Activated T-helper 17 cell treated with anti-CD3 and anti-CD28 coated beads, Interleukin-2, amount 50 U/mL, for 72 hours (primary cell): ENCODE results near the gene NEGR1. TPM values are rescaled to one million over a fixed set of nuclear protein-coding genes. Genes with fewer than 3 reads are reported as not detected.

Source experiments
- ATAC-seq: fragments of 150-1000 bp; cut with Tn5 transposase; replicated peaks from 2 replicates; pipeline ENCODE4 v1.10.0; 2021; ENCODE audit warnings: mild to moderate bottlenecking, moderate library complexity
- H3K27ac Mint-ChIP-seq: one replicate; pipeline ENCODE4 v1.8.0; 2022; ENCODE audit warnings: mixed read lengths
- H3K27me3 Mint-ChIP-seq: one replicate; pipeline ENCODE4 v1.8.0; 2022; ENCODE audit warnings: mixed read lengths
- H3K36me3 Mint-ChIP-seq: one replicate; pipeline ENCODE4 v1.8.0; 2022; ENCODE audit warnings: low read depth, mild to moderate bottlenecking, mixed read lengths
- H3K4me1 Mint-ChIP-seq: one replicate; pipeline ENCODE4 v1.8.0; 2022; ENCODE audit warnings: mixed read lengths
- H3K4me3 Mint-ChIP-seq: one replicate; pipeline ENCODE4 v1.8.0; 2022; ENCODE audit warnings: mild to moderate bottlenecking, mixed read lengths
- H3K9me3 Mint-ChIP-seq: one replicate; pipeline ENCODE4 v1.8.0; 2022; ENCODE audit warnings: mixed read lengths
- total RNA-seq, 2 donors: library from RNA; stranded (reverse); gene quantifications; one replicate each; pipeline ENCODE4 v1.2.3, GENCODE V29; 2022

NEGR1 gene
- total RNA-seq, 2 donors from 2014 or later = not detected

GRCh38 chr1:72117621-72118020 lies 164.7 kb downstream of the NEGR1 start:
- H3K9me3 Mint-ChIP-seq = peaks cover 3% of the 10 kb centered on the region
- no peak for ATAC-seq
- no peaks in the 10 kb centered on the region for H3K27me3 Mint-ChIP-seq
- no peak overlapping the region for H3K4me3 Mint-ChIP-seq
- no peaks in the 10 kb centered on the region for H3K36me3 Mint-ChIP-seq
- H3K27ac Mint-ChIP-seq = no peak overlapping the region
- no peaks in the 10 kb centered on the region for H3K4me1 Mint-ChIP-seq

GRCh38 chr1:72115290-72115689 lies 167.0 kb downstream of the NEGR1 start:
- Mint-ChIP-seq H3K9me3 (peaks cover 3% of the 10 kb centered on the region), H3K27me3 (no peaks in the 10 kb centered on the region), H3K27ac (no peak overlapping the region), H3K4me1 (no peaks in the 10 kb centered on the region), H3K36me3 (no peaks in the 10 kb centered on the region), H3K4me3 (no peak overlapping the region)
- ATAC-seq = no peak

GRCh38 chr1:72111662-72112061 lies 170.7 kb downstream of the NEGR1 start:
- no peak overlapping the region for H3K27ac Mint-ChIP-seq
- no peaks in the 10 kb centered on the region for H3K9me3 Mint-ChIP-seq
- no peak overlapping the region for H3K4me3 Mint-ChIP-seq
- H3K36me3 Mint-ChIP-seq = no peaks in the 10 kb centered on the region
- no peaks in the 10 kb centered on the region for H3K27me3 Mint-ChIP-seq
- H3K4me1 Mint-ChIP-seq = no peaks in the 10 kb centered on the region
- ATAC-seq = no peak

GRCh38 chr1:72109916-72110315 lies 172.4 kb downstream of the NEGR1 start:
- H3K27ac Mint-ChIP-seq = no peak overlapping the region
- no peaks in the 10 kb centered on the region for H3K9me3 Mint-ChIP-seq
- no peaks in the 10 kb centered on the region for H3K27me3 Mint-ChIP-seq
- H3K36me3 Mint-ChIP-seq = no peaks in the 10 kb centered on the region
- ATAC-seq = no peak
- H3K4me3 Mint-ChIP-seq = no peak overlapping the region
- H3K4me1 Mint-ChIP-seq = no peaks in the 10 kb centered on the region

- Mint-ChIP-seq H3K27me3 (no peaks in the 10 kb centered on the region), H3K9me3 (no peaks in the 10 kb centered on the region), H3K4me3 (no peak overlapping the region), H3K4me1 (no peaks in the 10 kb centered on the region), H3K36me3 (no peaks in the 10 kb centered on the region), H3K27ac (no peak overlapping the region)
- ATAC-seq = no peak
Observed at GRCh38 chr1:72105201-72105600, 177.1 kb downstream of the NEGR1 start.

- no peaks in the 10 kb centered on the region for H3K27me3 Mint-ChIP-seq
- H3K4me3 Mint-ChIP-seq = no peak overlapping the region
- no peaks in the 10 kb centered on the region for H3K36me3 Mint-ChIP-seq
- no peaks in the 10 kb centered on the region for H3K4me1 Mint-ChIP-seq
- no peak for ATAC-seq
- no peak overlapping the region for H3K27ac Mint-ChIP-seq
- no peaks in the 10 kb centered on the region for H3K9me3 Mint-ChIP-seq
Observed at GRCh38 chr1:72101840-72102632, 180.3 kb downstream of the NEGR1 start.

- no peak overlapping the region for H3K27ac Mint-ChIP-seq
- no peaks in the 10 kb centered on the region for H3K9me3 Mint-ChIP-seq
- H3K4me1 Mint-ChIP-seq = no peaks in the 10 kb centered on the region
- H3K27me3 Mint-ChIP-seq = no peaks in the 10 kb centered on the region
- no peak for ATAC-seq
- H3K4me3 Mint-ChIP-seq = no peak overlapping the region
- no peaks in the 10 kb centered on the region for H3K36me3 Mint-ChIP-seq
Observed at GRCh38 chr1:72100771-72101170, 181.6 kb downstream of the NEGR1 start.

GRCh38 chr1:72097851-72098570 lies 184.3 kb downstream of the NEGR1 start:
- Mint-ChIP-seq H3K36me3 (no peaks in the 10 kb centered on the region), H3K27me3 (no peaks in the 10 kb centered on the region)
- ATAC-seq = no peak

GRCh38 chr1:72094209-72094608 lies 188.1 kb downstream of the NEGR1 start:
- no peak for ATAC-seq
- Mint-ChIP-seq H3K4me1 (no peaks in the 10 kb centered on the region), H3K9me3 (no peaks in the 10 kb centered on the region), H3K27ac (no peak overlapping the region), H3K4me3 (no peak overlapping the region), H3K27me3 (no peaks in the 10 kb centered on the region), H3K36me3 (no peaks in the 10 kb centered on the region)

More at GRCh38 chr1:72097851-72098570, 184.3 kb downstream of the NEGR1 start:
- no peaks in the 10 kb centered on the region for H3K4me1 Mint-ChIP-seq
- no peaks in the 10 kb centered on the region for H3K9me3 Mint-ChIP-seq
- no peak overlapping the region for H3K4me3 Mint-ChIP-seq
- H3K27ac Mint-ChIP-seq = no peak overlapping the region

- no peak overlapping the region for H3K27ac Mint-ChIP-seq
- no peaks in the 10 kb centered on the region for H3K4me1 Mint-ChIP-seq
- peaks cover 7% of the 10 kb centered on the region for H3K9me3 Mint-ChIP-seq
- no peak for ATAC-seq
- no peaks in the 10 kb centered on the region for H3K27me3 Mint-ChIP-seq
- H3K4me3 Mint-ChIP-seq = no peak overlapping the region
- H3K36me3 Mint-ChIP-seq = no peaks in the 10 kb centered on the region
Observed at GRCh38 chr1:72086394-72086793, 195.9 kb downstream of the NEGR1 start.

GRCh38 chr1:72075425-72075824 lies 206.9 kb downstream of the NEGR1 start:
- Mint-ChIP-seq H3K4me1 (no peaks in the 10 kb centered on the region), H3K36me3 (no peaks in the 10 kb centered on the region)

GRCh38 chr1:72066431-72066830 lies 215.9 kb downstream of the NEGR1 start:
- no peak overlapping the region for H3K4me3 Mint-ChIP-seq
- no peak for ATAC-seq
- H3K27ac Mint-ChIP-seq = no peak overlapping the region
- no peaks in the 10 kb centered on the region for H3K36me3 Mint-ChIP-seq
- no peaks in the 10 kb centered on the region for H3K27me3 Mint-ChIP-seq
- peaks cover 3% of the 10 kb centered on the region for H3K9me3 Mint-ChIP-seq
- no peaks in the 10 kb centered on the region for H3K4me1 Mint-ChIP-seq

More at GRCh38 chr1:72075425-72075824, 206.9 kb downstream of the NEGR1 start:
- H3K27me3 Mint-ChIP-seq = no peaks in the 10 kb centered on the region
- H3K27ac Mint-ChIP-seq = no peak overlapping the region
- ATAC-seq = no peak
- H3K4me3 Mint-ChIP-seq = no peak overlapping the region
- peaks cover 5% of the 10 kb centered on the region for H3K9me3 Mint-ChIP-seq

- no peak for ATAC-seq
- Mint-ChIP-seq H3K27ac (no peak overlapping the region), H3K27me3 (no peaks in the 10 kb centered on the region)
Observed at GRCh38 chr1:72064196-72065075, 217.9 kb downstream of the NEGR1 start.

GRCh38 chr1:72063364-72064044 lies 218.8 kb downstream of the NEGR1 start:
- Mint-ChIP-seq H3K4me3 (no peak overlapping the region), H3K9me3 (peaks cover 3% of the 10 kb centered on the region), H3K36me3 (no peaks in the 10 kb centered on the region), H3K27me3 (no peaks in the 10 kb centered on the region), H3K27ac (no peak overlapping the region), H3K4me1 (no peaks in the 10 kb centered on the region)
- ATAC-seq = no peak

More at GRCh38 chr1:72064196-72065075, 217.9 kb downstream of the NEGR1 start:
- H3K9me3 Mint-ChIP-seq = peaks cover 3% of the 10 kb centered on the region
- H3K4me1 Mint-ChIP-seq = no peaks in the 10 kb centered on the region
- no peak overlapping the region for H3K4me3 Mint-ChIP-seq
- no peaks in the 10 kb centered on the region for H3K36me3 Mint-ChIP-seq
